Fibroblast of the aortic adventitia (primary cell): ENCODE measurements around the gene VHLL. TPM values are rescaled to one million over a fixed set of nuclear protein-coding genes. Genes with fewer than 3 reads are reported as not detected.
A peak's percentile ranks its signal among the peaks of the same experiment; 100 is the strongest.
"Not testable (repeated sequence)": the region's sequence is repeated elsewhere in the genome, so short reads cannot be mapped to it uniquely, and the experiment has no call there.

Source experiments
- DNase-seq: peaks from one replicate; pipeline ENCODE4 v3.0.0-alpha.2; 2010; ENCODE audit warnings: low read depth
- H3K4me3 ChIP-seq: 2 replicates; pipeline ENCODE4 v1.5.1; 2011; ENCODE audit warnings: low read depth, mild to moderate bottlenecking, control low read depth, low read length, moderate library complexity
- CTCF ChIP-seq: IDR thresholded peaks from 2 replicates; pipeline ENCODE4 v1.5.1; 2011; ENCODE audit warnings: mild to moderate bottlenecking, low read length, control low read depth, inconsistent platforms; ENCODE audit not compliant: insufficient read depth
- total RNA-seq: library from RNA; depleted of rRNA; stranded (reverse); fragments of >200 nt; gene quantifications from 2 replicates; pipeline ENCODE4 v1.2.3, GENCODE V29; 2012; ENCODE audit warnings: low replicate concordance

The VHLL gene
- total RNA-seq, 1 donor = not detected

GRCh38 chr1:156337888-156338179 is 38.7 kb upstream of the VHLL start:
- peak overlapping the region; percentile 97 for H3K4me3 ChIP-seq
- no peak for DNase-seq

DNA sequence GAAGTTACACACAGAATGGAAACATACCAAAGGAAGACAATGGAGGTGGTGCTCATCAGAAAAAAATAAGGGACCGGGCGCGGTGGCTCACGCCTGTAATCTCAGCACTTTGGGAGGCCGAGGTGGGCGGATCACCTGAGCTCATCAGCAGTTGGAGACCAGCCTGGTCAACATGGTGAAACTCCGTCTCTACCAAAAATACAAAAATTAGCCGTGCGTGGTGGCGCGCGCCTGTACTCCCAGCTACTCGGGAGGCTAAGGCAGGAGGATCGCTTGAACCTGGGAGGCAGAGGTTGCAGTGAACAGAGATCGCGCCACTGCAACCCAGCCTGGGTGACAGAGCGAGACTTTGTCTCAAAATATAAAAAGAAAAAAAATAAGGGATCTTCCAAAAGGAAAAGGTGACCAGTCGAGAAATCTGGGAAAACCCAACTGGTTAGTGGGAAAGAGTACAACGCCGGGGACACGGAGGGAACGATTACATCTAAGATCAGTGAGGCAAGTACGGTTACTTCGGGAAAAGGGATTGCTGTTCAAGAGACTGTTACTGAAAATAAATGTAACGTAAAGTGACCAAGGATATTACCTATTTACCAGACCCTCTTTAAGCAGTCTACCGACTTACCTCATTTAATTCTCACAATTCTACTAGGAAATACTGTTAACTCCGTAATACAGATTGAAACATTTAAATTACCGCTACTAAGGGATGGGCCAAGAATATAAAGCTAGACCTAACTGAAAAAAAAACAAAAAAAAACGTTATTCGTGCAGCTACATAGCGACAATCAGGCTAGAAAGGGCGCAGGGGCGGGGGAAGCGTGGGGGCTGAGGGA is 38.2 kb upstream of the VHLL start:
- no peak for TF ChIP-seq CTCF
- peak; percentile 27 for DNase-seq

More at GRCh38 chr1:156337888-156338179, 38.7 kb upstream of the VHLL start:
- no peak for TF ChIP-seq CTCF

GRCh38 chr1:156336242-156336641 is 37.1 kb upstream of the VHLL start:
- TF ChIP-seq CTCF = no peak
- DNase-seq = no peak
- H3K4me3 ChIP-seq = peak overlapping the region; percentile 97

More for the DNA sequence above, 38.2 kb upstream of the VHLL start:
- H3K4me3 ChIP-seq = peak overlapping the region; percentile 97

GRCh38 chr1:156323179-156323578 is 24.1 kb upstream of the VHLL start:
- H3K4me3 ChIP-seq, DNase-seq: not testable (repeated sequence)

GRCh38 chr1:156320560-156320959 is 21.5 kb upstream of the VHLL start:
- no peak overlapping the region for H3K4me3 ChIP-seq
- no peak for TF ChIP-seq CTCF
- DNase-seq = no peak

GRCh38 chr1:156319664-156320063 is 20.6 kb upstream of the VHLL start:
- DNase-seq = peak; percentile 56
- no peak overlapping the region for H3K4me3 ChIP-seq
- peak; percentile 51 for TF ChIP-seq CTCF

- H3K4me3 ChIP-seq = no peak overlapping the region
- DNase-seq = no peak
- TF ChIP-seq CTCF = no peak
These were observed 17.8 kb upstream of the VHLL start for GRCh38 chr1:156316909-156317308.
